Testis (tissue), 3 donors: ENCODE data around the gene PSEN1. TPM values are rescaled to one million over a fixed set of nuclear protein-coding genes. Genes with fewer than 3 reads are reported as not detected.

ENCODE experiments used
- DNase-seq: peaks from one replicate; pipeline ENCODE4 v3.0.0-alpha.2; 2019
- H3K27ac ChIP-seq, 2 donors: fragments of 200-600 bp; sonication (generic); one replicate each; pipeline ENCODE4 v1.5.1; 2019
- H3K27me3 ChIP-seq: fragments of 200-600 bp; sonication (generic); one replicate; pipeline ENCODE4 v1.5.1; 2019
- H3K36me3 ChIP-seq: fragments of 200-600 bp; sonication (generic); one replicate; pipeline ENCODE4 v1.5.1; 2017; ENCODE audit warnings: low read depth; ENCODE audit errors: missing control alignments
- H3K4me1 ChIP-seq: fragments of 200-600 bp; sonication (generic); one replicate; pipeline ENCODE4 v1.5.1; 2019
- H3K4me3 ChIP-seq, 2 donors: fragments of 200-600 bp; sonication (generic); one replicate each; pipeline ENCODE4 v1.5.1; 2017 to 2019
- H3K9me3 ChIP-seq: fragments of 200-600 bp; sonication (generic); one replicate; pipeline ENCODE4 v1.5.1; 2017
- POLR2A ChIP-seq: fragments of 450-650 bp; IDR thresholded peaks from one replicate; pipeline ENCODE4 v1.6.1; 2017; ENCODE audit warnings: antibody characterized with exemption, mild to moderate bottlenecking, moderate library complexity
- WGBS, 2 donors: methylation state at CpG; one replicate each; pipeline ENCODE4 v1.1.5; 2018; 5-methylcytosine and 5-hydroxymethylcytosine counted together
- intact Hi-C: fragments of 100-400 bp; cut with DNase I; formaldehyde crosslinking; loops from one replicate; pipeline ENCODE4 v1.15.1; 2023; ENCODE audit warnings: low total_unique reads
- polyA plus RNA-seq: library from polyadenylated mRNA; stranded (reverse); fragments of 350-450 nt; fragmentation: Illumina TruSeq; extraction: RNeasy Lipid Tissue Mini Kit (QIAGEN cat#74804); gene quantifications from one replicate; pipeline ENCODE4 v1.2.3, GENCODE V29; 2014; ENCODE audit warnings: low read depth, low replicate concordance; ENCODE audit not compliant: insufficient read depth
- total RNA-seq, 2 donors: library from RNA; depleted of rRNA; stranded (reverse); fragments of >200 nt; gene quantifications; one replicate each; pipeline ENCODE4 v1.2.3, GENCODE V29; 2016
- TF ChIP-seq, protein P1 (sequence below), 3 experiments: fragments of 450-650 bp in 2 of 3; fragments of 200-600 bp in 1 of 3; sonication (generic) in 1 of 3; IDR thresholded peaks; one replicate each; pipeline ENCODE4 v1.5.1; 2016 to 2019; ENCODE audit warnings: antibody characterized with exemption in 3 of 3, mild to moderate bottlenecking in 2 of 3, moderate library complexity in 1 of 3

The PSEN1 gene
- total and polyA plus RNA-seq, 3 donors from 2014 or later = 65.7 to 94.9 (median 78.4) TPM

DNA sequence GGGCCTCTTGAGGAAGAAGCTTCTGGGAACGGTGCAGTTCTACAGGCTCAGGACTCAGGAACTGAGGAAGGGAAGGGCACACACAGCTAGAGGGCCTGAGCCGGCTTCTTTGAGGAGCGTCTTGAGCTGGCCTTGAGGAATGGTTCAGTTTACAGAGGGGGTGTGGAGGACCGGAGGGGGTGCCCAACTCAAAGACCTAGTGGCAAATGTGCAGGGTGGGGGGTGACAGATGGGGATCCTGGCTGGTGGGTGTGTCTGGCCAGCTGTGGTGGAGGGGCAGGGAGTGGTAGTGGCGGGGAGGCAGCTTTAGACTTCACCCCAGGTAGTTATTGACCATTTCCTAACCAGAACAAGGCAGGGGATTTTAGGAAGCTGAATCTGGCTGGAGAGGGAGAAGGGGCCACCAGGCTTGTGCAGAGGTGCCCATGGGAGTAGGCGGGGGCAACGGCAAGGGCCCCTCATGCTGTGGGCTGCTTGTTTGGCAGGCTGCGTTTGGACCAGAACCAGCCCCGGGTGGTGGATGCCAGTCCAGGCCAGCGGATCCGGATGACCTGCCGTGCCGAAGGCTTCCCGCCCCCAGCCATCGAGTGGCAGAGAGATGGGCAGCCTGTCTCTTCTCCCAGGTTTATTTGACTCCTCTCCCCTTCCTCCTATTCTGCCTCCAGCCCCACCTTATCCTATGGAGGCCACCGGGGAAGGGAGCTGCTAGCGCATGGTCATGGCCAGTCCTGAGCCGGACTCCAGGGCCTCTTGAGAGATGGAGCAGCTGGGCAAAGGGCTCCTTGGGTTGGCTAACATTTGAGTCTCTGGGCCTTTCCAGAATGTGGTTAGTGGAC lies 128.8 kb downstream of the PSEN1 start:
- intact Hi-C loops = no loop called here
- Histone ChIP-seq H3K27ac (no peak overlapping the region), H3K4me1 (peaks cover 8% of the 10 kb centered on the region), H3K36me3 (no peaks in the 10 kb centered on the region), H3K4me3 (no peak overlapping the region), H3K27me3 (no peaks in the 10 kb centered on the region), H3K9me3 (no peaks in the 10 kb centered on the region)
- 87% methylated on average over 14 to 17 of the region's 18 CpGs for WGBS, 2 donors
- DNase-seq = no peak
- TF ChIP-seq POLR2A = no peak
- TF ChIP-seq, protein P1, sequence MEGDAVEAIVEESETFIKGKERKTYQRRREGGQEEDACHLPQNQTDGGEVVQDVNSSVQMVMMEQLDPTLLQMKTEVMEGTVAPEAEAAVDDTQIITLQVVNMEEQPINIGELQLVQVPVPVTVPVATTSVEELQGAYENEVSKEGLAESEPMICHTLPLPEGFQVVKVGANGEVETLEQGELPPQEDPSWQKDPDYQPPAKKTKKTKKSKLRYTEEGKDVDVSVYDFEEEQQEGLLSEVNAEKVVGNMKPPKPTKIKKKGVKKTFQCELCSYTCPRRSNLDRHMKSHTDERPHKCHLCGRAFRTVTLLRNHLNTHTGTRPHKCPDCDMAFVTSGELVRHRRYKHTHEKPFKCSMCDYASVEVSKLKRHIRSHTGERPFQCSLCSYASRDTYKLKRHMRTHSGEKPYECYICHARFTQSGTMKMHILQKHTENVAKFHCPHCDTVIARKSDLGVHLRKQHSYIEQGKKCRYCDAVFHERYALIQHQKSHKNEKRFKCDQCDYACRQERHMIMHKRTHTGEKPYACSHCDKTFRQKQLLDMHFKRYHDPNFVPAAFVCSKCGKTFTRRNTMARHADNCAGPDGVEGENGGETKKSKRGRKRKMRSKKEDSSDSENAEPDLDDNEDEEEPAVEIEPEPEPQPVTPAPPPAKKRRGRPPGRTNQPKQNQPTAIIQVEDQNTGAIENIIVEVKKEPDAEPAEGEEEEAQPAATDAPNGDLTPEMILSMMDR (IDR thresholded peaks at IDR 0.05) = no peak

DNA sequence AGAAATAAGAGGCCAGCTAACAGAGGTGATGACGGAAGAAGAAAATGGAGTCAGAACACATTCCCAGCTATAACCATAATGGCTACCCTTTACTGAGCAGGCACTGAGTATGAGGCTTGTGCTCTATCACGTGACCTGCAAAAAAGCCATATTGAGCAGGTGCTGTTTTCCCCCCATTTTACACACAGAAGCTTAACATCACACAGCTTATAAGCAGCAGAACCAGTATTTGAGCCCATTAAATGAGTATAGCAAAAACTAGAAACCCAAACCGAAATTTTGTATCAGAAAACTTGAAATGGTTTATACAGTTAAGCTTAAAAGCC lies 129.4 kb downstream of the PSEN1 start:
- H3K4me3 ChIP-seq = no peak overlapping the region
- intact Hi-C loops = no loop called here
- WGBS, 2 donors = 90 to 98% methylated on average over 3 of the region's 3 CpGs
- TF ChIP-seq POLR2A = no peak
- TF ChIP-seq, protein P1 (IDR thresholded peaks at IDR 0.05) = no peak
- no peak overlapping the region for H3K27ac ChIP-seq
- no peak for DNase-seq
- no peaks in the 10 kb centered on the region for H3K9me3 ChIP-seq
- peaks cover 9% of the 10 kb centered on the region for H3K4me1 ChIP-seq
- no peaks in the 10 kb centered on the region for H3K27me3 ChIP-seq
- H3K36me3 ChIP-seq = no peaks in the 10 kb centered on the region

DNA sequence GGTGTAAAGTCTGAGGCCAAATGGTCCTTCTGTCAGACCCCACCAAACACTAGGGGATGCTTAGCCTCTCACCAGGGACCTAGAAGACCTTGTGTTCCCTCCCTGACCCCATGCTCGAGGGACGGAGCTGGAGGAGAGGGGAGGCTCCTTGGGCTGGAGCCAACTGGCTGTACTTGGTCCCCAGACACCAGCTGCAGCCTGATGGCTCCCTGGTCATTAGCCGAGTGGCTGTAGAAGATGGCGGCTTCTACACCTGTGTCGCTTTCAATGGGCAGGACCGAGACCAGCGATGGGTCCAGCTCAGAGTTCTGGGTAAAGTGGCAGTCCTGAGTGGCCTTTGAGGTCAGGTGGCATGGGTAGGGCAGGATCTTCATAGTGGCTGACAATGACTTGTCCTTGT lies 130.0 kb downstream of the PSEN1 start:
- no peak overlapping the region for H3K4me3 ChIP-seq
- H3K9me3 ChIP-seq = no peaks in the 10 kb centered on the region
- TF ChIP-seq POLR2A = no peak
- TF ChIP-seq, protein P1 (IDR thresholded peaks at IDR 0.05) = no peak
- intact Hi-C loops = no loop called here
- H3K4me1 ChIP-seq = peaks cover 9% of the 10 kb centered on the region
- no peaks in the 10 kb centered on the region for H3K36me3 ChIP-seq
- H3K27ac ChIP-seq = no peak overlapping the region
- no peaks in the 10 kb centered on the region for H3K27me3 ChIP-seq
- WGBS, 2 donors = 75% methylated on average over 7 of the region's 7 CpGs; no CpG with 5 or more reads in 1 of the 2 donors
- DNase-seq = no peak

DNA sequence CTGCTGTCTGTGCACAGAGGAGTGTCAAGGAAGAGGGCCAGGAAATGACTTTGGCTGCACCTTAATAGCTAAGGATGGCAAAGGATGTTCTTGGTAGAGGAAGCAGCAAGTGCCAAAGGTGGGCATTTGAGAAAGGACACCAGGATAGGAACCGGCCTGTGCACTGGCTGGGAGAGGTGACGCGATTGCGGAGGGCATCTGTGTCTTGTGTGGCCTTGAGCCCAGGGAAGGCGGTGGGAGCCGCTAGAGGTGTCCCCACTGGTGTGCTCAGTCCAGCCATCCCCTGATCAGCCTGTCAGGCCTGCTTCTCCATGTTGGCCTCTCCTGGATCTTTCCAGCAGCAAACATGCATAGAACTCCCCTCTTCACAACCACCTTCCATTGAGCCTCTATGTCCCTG lies 131.2 kb downstream of the PSEN1 start:
- Histone ChIP-seq H3K9me3 (no peaks in the 10 kb centered on the region), H3K27me3 (no peaks in the 10 kb centered on the region), H3K4me1 (peaks cover 9% of the 10 kb centered on the region), H3K36me3 (no peaks in the 10 kb centered on the region), H3K4me3 (no peak overlapping the region), H3K27ac (no peak overlapping the region)
- intact Hi-C loops = no loop called here
- no peak for DNase-seq
- WGBS, 2 donors = 94 to 95% methylated on average over 6 of the region's 6 CpGs
- TF ChIP-seq, protein P1 (IDR thresholded peaks at IDR 0.05) = no peak
- no peak for TF ChIP-seq POLR2A
